Stimulated activated CD8-positive, alpha-beta memory T cell treated with anti-CD3 and anti-CD28 coated beads, Interleukin-4, amount 100 ng/mL, for 24 hours (primary cell): ENCODE results near the gene WRNIP1.
A peak's percentile ranks its signal among the peaks of the same experiment; 100 is the strongest.
"Not testable (repeated sequence)": the region's sequence is repeated elsewhere in the genome, so short reads cannot be mapped to it uniquely, and the experiment has no call there.

Experiments used
- DNase-seq: peaks from one replicate; pipeline ENCODE4 v3.0.0-alpha.2; 2020; ENCODE audit warnings: low read depth

The WRNIP1 gene

GRCh38 chr6:2741756-2742155, 23.4 kb upstream of the WRNIP1 start:
- no peak for DNase-seq

- no peak for DNase-seq
These were observed 21.6 kb upstream of the WRNIP1 start for GRCh38 chr6:2743280-2744208.

- no peak for DNase-seq
These were observed 20.9 kb upstream of the WRNIP1 start for GRCh38 chr6:2744209-2744771.

- DNase-seq = no peak
These were observed 20.4 kb upstream of the WRNIP1 start for GRCh38 chr6:2744778-2745177.

- DNase-seq = no peak
These were observed 19.9 kb upstream of the WRNIP1 start for GRCh38 chr6:2745246-2745645.

- no peak for DNase-seq
These were observed 18.6 kb upstream of the WRNIP1 start for GRCh38 chr6:2746557-2747061.

- DNase-seq = no peak
These were observed 17.0 kb upstream of the WRNIP1 start for GRCh38 chr6:2748183-2748582.

GRCh38 chr6:2749969-2750600, 15.1 kb upstream of the WRNIP1 start:
- peak; percentile 50 for DNase-seq

GRCh38 chr6:2750832-2751231, 14.4 kb upstream of the WRNIP1 start, which contains the start of gene MYLK4:
Gene MYLK4 (minus strand): TSS chr6:2750922. CDS start chr6:2749294, 1,628 bp downstream.
- DNase-seq = no peak

- DNase-seq = no peak
These were observed 13.3 kb upstream of the WRNIP1 start for GRCh38 chr6:2751871-2752270.

- DNase-seq = no peak
These were observed 12.6 kb upstream of the WRNIP1 start for GRCh38 chr6:2752477-2753109.

- DNase-seq = no peak
These were observed 12.1 kb upstream of the WRNIP1 start for GRCh38 chr6:2753110-2753489.

- DNase-seq = no peak
These were observed 11.4 kb upstream of the WRNIP1 start for GRCh38 chr6:2753743-2754142.

- no peak for DNase-seq
These were observed 10.8 kb upstream of the WRNIP1 start for GRCh38 chr6:2754393-2754792.

- DNase-seq = no peak
These were observed 10.3 kb upstream of the WRNIP1 start for GRCh38 chr6:2754911-2755310.

- no peak for DNase-seq
These were observed 9.7 kb upstream of the WRNIP1 start for GRCh38 chr6:2755456-2755855.

- DNase-seq = no peak
These were observed 9.0 kb upstream of the WRNIP1 start for GRCh38 chr6:2756241-2756640.

GRCh38 chr6:2756687-2757224, 8.4 kb upstream of the WRNIP1 start:
- DNase-seq = no peak

- no peak for DNase-seq
These were observed 6.2 kb upstream of the WRNIP1 start for GRCh38 chr6:2758980-2759379.

GRCh38 chr6:2760882-2761842, 4.0 kb upstream of the WRNIP1 start:
- no peak for DNase-seq

GRCh38 chr6:2762868-2763267, 2.3 kb upstream of the WRNIP1 start:
- DNase-seq = not testable (repeated sequence)
